ENCODE results near the gene POM121C.
"Not testable (repeated sequence)": the region's sequence is repeated elsewhere in the genome, so short reads cannot be mapped to it uniquely, and the experiment has no call there.

Gene POM121C

DNA sequence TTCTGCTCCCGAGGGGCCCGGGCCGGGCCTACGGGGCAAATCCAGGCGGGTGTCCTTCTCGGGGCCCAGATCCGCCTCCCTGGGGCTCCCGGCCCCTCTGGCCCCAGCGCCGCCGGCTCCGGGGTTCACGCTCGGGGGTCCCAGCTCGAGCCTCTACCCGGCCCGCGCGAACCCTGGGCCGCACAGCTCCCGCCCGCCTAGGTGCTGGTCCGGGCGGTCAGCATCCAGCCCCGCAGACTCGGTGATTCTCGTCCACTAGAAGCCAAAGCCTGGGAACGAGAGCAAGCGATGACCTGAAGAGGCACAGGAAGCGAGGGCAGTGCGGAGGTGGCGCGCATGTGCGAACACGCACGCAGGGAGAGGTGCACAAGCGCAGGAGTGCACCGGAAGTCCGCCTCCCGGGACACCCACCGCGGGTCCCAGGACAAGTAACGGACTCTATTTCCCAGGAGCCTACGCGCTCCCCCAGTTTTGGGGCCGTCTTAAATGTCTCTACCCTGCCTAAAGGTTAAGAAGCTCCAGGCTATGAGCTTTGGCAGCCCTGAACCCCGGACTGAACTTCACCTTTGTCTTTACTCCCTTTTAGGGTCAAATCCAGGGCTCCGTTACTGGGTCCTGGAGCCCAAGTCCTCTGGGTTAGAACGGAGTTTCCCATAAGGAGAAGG lies at the start of gene POM121C:
Gene POM121C, minus strand, starts transcription at position 321 of the 665 bp plus-strand sequence. CDS start 44,803 bp downstream, outside the sequence.
- DNase-seq: peak; percentile 94

GRCh38 chr7:75534727-75535307 lies 48.7 kb upstream of the POM121C start:
- peak; percentile 4 for DNase-seq

DNA sequence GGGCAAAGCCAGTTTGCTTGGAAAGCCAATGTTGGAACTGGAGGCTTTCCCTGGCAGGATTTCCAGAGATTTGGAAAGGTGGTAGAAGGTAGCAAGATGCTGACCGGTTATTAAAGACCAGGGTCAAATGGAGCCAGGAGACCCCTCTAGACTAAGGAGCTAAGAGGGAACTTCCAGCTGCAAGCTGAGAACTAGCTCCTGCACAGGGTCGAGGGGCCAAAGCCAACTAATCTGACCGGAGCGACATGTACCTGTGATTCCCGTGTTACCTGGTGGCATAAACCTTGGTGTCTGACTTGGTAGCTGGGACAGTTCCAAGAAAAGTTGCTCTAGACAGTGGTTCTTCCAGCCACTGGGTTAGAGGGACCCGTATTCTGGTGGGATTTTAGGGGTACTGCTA lies 47.8 kb upstream of the POM121C start:
- no peak for DNase-seq

GRCh38 chr7:75532639-75533038 lies 46.5 kb upstream of the POM121C start:
- DNase-seq: no peak

DNA sequence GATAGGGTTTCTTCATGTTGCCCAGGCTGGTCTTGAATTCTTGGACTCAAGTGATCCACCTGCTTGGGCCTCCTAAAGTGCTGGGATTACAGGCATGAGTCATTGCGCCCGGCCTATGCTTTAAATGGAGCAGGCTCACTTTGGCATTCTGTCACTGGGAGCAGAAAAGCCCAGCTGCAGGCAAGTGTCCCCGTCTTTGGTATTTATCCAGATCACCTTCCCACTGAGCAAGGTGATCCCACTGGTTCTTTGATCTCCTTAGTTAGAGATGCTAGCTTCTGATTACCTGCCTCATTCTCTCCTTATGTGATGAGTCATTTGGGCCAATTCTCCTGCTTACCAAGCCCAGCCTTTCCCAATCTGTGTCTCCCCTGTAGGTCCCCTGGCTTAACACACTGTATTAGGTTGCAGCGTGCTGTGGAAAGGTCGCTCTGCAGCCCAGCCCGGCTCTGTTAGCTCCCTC lies 45.3 kb upstream of the POM121C start:
- DNase-seq: no peak

GRCh38 chr7:75527224-75527722 lies 41.2 kb upstream of the POM121C start:
- DNase-seq: peak; percentile 20

GRCh38 chr7:75521727-75522126 lies 35.6 kb upstream of the POM121C start:
- not testable (repeated sequence) for DNase-seq

DNA sequence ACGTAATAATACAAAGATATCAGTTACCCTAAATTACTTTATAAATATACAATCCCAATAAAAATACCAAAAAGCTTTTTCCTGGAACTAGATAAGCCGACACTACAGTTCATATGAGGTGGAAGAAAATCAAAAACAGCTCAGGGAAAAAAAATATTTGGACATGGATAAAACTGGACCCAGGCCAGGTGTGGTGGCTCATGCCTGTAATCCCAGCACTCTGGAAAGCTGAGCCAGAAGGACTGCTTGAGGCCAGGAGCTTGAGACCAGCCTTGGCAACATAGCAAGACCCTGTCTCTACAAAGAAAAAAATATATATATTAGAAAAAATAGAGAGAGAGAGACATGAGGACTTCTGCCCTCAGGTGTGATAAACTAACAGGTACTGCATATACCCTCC lies 32.7 kb upstream of the POM121C start:
- DNase-seq: not testable (repeated sequence)

- not testable (repeated sequence) for DNase-seq
These were observed 22.9 kb upstream of the POM121C start for GRCh38 chr7:75509033-75509432.

DNA sequence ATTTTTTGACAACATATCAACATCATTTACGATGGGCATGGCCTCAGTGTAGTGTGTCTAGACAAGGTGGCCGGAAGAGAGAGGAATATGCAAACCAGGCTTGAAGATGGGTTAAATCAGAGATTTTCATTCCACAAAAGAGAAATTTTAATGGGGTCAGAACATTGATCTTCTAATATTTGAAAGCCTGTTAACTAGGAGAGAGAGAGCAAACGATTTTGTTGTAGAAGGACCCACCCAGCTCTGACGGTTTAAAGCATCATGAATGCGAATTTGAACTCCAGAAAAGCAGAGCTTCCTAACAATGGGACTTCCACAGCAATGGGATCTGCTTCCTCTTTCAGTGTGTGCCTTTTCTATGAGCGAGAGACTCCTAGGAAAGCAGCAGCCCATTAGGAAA lies 5.9 kb upstream of the POM121C start, which contains the start of gene SPDYE5:
Gene SPDYE5, plus strand, starts transcription at position 301 of the 400 bp plus-strand sequence. CDS start 1,728 bp downstream, outside the sequence.
- not testable (repeated sequence) for DNase-seq

- DNase-seq: peak; percentile 6
These were observed 632 bp downstream of the POM121C start for GRCh38 chr7:75485355-75485978.

GRCh38 chr7:75480313-75480712 lies 5.8 kb downstream of the POM121C start:
- DNase-seq: not testable (repeated sequence)

DNA sequence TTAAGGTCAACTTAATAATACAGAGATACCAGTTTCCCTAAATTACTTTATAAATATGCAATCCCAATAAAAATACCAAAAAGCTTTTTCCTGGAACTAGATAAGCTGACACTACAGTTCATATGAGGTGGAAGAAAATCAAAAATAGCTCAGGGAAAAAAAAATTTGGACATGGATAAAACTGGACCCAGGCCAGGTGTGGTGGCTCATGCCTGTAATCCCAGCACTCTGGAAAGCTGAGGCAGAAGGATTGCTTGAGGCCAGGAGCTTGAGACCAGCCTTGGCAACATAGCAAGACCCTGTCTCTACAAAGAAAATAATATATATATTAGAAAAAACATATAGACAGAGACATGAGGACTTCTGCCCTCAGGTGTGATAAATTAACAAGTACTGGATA lies 8.6 kb downstream of the POM121C start:
- not testable (repeated sequence) for DNase-seq

DNA sequence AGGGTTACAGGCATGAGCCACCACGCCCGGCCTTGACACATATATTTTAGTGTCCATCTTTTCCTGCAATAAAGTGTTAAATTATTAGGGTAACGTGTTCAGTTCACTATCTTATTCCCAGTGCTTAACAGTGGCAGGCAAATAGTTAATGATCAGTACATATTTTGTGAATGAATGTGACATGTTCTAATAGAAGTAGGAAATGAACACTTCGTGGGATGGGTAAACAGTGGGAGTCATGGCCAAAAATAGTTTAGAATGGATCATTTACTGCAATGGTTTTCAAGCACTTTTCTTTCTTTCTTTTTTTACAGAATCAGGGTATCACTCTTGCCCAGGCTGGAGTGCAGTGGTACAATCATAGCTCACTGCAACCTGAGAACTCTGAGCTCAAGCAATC lies 15.9 kb downstream of the POM121C start:
- not testable (repeated sequence) for DNase-seq

GRCh38 chr7:75460541-75460940 lies 25.6 kb downstream of the POM121C start:
- not testable (repeated sequence) for DNase-seq

DNA sequence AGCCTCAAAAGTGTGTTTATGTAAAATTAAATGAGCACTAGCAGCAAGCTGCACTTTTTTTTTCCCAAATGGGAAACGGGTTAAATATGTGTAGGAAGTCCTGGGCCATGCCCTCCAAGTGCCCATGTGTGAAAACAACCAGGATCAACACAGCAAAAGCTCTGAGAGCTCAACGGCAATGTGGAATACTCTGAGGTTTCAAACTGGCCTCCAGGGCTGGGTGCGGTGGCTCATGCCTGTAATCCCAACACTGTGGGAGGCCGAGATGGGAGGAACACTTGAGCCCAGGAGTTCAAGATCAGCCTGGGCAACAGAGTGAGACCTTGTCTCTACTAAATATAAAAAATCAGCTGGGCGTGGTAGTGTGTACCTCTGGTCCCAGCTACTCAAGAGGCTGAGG lies 28.1 kb downstream of the POM121C start:
- DNase-seq: not testable (repeated sequence)

DNA sequence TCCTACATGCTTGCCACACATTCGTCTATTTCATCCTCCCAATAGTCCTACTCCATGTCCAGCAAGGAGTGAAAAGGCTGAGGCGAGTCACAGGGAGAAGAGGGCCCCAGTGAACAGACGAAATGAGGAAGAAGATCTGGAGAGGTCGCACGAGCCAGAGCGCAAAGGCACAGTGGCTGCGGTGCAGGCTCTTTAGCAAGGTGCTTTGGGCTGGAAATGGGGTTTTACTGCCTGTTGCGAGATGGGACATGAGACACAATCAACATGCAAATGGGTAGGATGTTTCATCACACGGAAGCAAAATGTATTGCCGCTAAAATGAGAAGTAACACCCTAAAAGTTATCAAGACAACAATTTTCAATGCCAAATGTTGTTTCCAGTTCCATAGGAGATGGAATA lies 29.7 kb downstream of the POM121C start:
- not testable (repeated sequence) for DNase-seq

DNA sequence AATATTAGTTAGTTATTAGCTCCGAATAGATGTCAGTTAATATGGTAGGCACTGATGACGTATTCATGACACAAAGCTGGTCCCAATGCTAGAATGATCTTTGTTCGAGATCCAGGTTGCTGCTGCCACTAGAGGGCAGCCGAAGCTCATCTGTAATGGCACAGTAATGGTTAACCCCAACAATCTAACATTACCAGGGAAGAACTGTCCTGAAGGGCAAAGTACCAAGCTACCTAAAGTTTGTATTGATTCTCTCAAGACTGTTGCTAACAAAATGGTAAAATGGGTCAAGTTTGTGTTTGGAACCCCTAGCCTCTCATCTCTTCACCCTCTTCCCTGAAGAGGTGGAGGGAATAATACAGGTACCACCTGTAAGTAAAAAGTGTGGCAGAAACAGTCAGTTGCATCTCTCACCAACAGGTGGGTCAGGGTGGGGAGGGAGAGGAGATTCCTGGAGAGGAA lies 33.6 kb downstream of the POM121C start:
- DNase-seq: not testable (repeated sequence)

GRCh38 chr7:75449946-75450345 lies 36.2 kb downstream of the POM121C start:
- not testable (repeated sequence) for DNase-seq

DNA sequence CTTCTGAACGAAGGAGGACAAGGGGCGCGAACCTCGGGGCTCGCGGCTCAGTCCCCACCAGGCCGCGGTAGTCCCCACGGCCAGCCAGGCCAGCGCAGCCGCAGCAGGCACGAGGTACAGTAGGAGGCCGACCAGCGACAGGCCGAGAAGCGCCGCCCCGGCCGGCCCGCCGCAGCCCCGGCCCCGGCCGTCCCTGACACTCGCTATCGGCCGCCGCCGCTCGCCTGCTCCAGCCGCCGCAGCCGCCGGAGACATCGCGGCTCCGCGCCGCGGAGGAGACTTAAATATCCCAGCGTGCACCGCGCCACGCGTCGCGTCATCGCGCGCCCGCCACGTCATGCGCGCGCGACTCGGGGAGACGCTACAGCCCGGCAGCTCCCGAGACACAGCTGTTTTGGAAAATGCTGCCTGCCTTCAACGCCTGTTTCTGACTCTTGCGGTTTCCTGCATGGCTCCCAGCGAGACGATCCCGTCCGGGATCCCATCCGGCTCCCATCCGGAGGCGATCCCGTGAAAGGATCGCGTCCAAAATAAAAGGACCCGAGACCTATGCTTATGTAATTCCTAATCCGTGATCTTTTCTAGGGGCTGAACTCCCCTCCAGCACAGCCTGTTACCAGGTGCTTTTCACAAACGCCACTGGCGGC lies 43.5 kb downstream of the POM121C start:
- peak; percentile 31 for DNase-seq

DNA sequence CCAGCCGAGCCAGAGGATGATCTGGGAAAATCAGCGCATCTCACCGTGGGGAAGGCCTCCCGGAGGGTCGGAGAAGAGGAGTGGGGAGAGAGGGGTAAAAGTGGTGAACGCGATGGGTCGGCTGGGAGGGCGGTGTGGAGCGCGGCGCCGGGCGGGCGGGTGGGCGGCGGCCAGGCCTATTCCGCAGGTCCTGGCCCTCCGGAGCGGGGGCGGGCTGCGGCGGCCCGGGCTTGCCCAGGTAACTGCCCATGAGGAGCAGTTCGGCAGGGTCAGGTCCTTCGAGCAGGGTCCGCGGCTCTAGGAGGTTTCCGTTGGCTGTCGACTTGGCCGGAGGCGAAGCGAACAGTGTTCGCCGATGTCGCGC lies 44.0 kb downstream of the POM121C start:
- DNase-seq: not testable (repeated sequence)

GRCh38 chr7:75439000-75439399 lies 47.1 kb downstream of the POM121C start:
- DNase-seq: not testable (repeated sequence)

DNA sequence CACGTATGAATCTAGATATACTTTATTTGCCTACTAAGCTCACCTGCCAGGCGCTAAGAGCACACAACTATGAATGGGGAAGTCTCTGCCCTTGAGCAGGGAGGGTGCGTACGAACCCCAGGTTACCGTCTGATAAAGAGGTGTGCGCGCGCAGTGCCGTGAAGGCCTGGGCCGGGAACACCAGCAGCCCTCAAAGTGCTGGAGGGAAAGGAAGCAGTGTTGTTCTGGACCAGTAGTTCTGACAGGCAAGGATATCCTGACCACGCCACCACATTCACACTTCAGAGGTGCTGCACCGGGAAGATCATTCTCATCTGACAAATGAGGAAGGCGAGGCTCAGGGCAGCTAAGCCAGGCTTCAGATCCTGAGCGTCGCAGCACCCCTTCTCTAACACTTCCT lies 62.6 kb downstream of the POM121C start:
- not testable (repeated sequence) for DNase-seq
